ENCODE results near the gene IRAK3. TPM values are rescaled to one million over a fixed set of nuclear protein-coding genes. Genes with fewer than 3 reads are reported as not detected.

The IRAK3 gene
- total RNA-seq, 1 experiment from 2014 or later = 0.12 TPM

- no peaks in the 10 kb centered on the region for H3K9me2 ChIP-seq (ENCODE audit: insufficient read depth)
- BruUV-seq (replicated peaks) = no TSS peak
- H3K27me3 ChIP-seq (ENCODE audit: insufficient read depth, low read length) = no peaks in the 10 kb centered on the region
- H3K27ac ChIP-seq (ENCODE audit: low read depth, low read length) = no peak overlapping the region
- no peaks in the 10 kb centered on the region for H3K9me3 ChIP-seq (ENCODE audit: control insufficient read depth in 1 of 2, insufficient read depth in 1 of 2, low read depth in 1 of 2, low read length in 2 of 2)
- ChIA-PET POLR2A (interaction anchor here (1.0 kb wide), 1 partner anchor 33 kb away, joined by 3 read pairs; the partner anchor contains the start of gene HELB), RAD21 (ENCODE audit: low non-redundant PET in 1 of 2, low total read pairs in 2 of 2, uncharacterized antibody in 2 of 2, unreplicated experiment in 2 of 2) (interaction anchor here in 1 of 2 experiments (0.7 kb wide), 1 partner anchor 33 kb away, joined by 3 read pairs; the partner anchor contains the start of gene HELB), CTCF (interaction anchor here (0.8 to 2.1 kb wide), 13 partner anchors 9 to 163 kb away, joined by 3 to 16 read pairs (median 4); partner anchors contain the start of gene TMBIM4)
- intact Hi-C loops (cut with micrococcal nuclease) = loop anchor here (2.0 kb wide), 1 partner anchor 139 kb away; no protein-coding TSS in a partner anchor
- ATAC-seq (peak; percentile 90), DNase-seq (ENCODE audit: low read depth, low spot score) (peak; percentile 45)
- no peak overlapping the region for H3K4me3 ChIP-seq (replicated peaks in 1 of 2; ENCODE audit: low read depth in 1 of 2, low read length in 2 of 2)
- no peaks in the 10 kb centered on the region for H3K36me3 ChIP-seq (ENCODE audit: control insufficient read depth in 1 of 2, insufficient read depth in 2 of 2, low read length in 2 of 2)
- H3K9ac ChIP-seq (ENCODE audit: low read length) = no peak overlapping the region
- no peak overlapping the region for H2AFZ ChIP-seq (ENCODE audit: low read depth, low read length, poor library complexity, severe bottlenecking)
- no peaks in the 10 kb centered on the region for H4K20me1 ChIP-seq (ENCODE audit: insufficient read depth)
- TF ChIP-seq RAD21 (IDR thresholded peaks at IDR 0.05; ENCODE audit: low read depth) (peak; percentile 71), EZH2 (IDR thresholded peaks at IDR 0.05) (no peak), FOSL1 (IDR thresholded peaks at IDR 0.05; ENCODE audit: low read depth) (no peak)
- TF ChIP-seq, protein P1, sequence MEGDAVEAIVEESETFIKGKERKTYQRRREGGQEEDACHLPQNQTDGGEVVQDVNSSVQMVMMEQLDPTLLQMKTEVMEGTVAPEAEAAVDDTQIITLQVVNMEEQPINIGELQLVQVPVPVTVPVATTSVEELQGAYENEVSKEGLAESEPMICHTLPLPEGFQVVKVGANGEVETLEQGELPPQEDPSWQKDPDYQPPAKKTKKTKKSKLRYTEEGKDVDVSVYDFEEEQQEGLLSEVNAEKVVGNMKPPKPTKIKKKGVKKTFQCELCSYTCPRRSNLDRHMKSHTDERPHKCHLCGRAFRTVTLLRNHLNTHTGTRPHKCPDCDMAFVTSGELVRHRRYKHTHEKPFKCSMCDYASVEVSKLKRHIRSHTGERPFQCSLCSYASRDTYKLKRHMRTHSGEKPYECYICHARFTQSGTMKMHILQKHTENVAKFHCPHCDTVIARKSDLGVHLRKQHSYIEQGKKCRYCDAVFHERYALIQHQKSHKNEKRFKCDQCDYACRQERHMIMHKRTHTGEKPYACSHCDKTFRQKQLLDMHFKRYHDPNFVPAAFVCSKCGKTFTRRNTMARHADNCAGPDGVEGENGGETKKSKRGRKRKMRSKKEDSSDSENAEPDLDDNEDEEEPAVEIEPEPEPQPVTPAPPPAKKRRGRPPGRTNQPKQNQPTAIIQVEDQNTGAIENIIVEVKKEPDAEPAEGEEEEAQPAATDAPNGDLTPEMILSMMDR (IDR thresholded peaks at IDR 0.05 in 2 of 3, conservative IDR thresholded peaks at IDR 0.05 in 1 of 3; ENCODE audit: borderline replicate concordance in 1 of 3, insufficient read depth in 1 of 3, low read depth in 2 of 3, low read length in 2 of 3) = peak; percentile 66 to 86 (median 77); a peak in 5 of 6 replicates
- H3K4me2 ChIP-seq (ENCODE audit: low read length) = no peak overlapping the region
- H3K79me2 ChIP-seq (ENCODE audit: insufficient read depth, low read length) = no peaks in the 10 kb centered on the region
- H3K4me1 ChIP-seq (ENCODE audit: control insufficient read depth in 1 of 2, insufficient read depth in 2 of 2, low read length in 2 of 2) = no peaks in the 10 kb centered on the region
Measured at GRCh38 chr12:66269757-66270383, 80.9 kb downstream of the IRAK3 start.

DNA sequence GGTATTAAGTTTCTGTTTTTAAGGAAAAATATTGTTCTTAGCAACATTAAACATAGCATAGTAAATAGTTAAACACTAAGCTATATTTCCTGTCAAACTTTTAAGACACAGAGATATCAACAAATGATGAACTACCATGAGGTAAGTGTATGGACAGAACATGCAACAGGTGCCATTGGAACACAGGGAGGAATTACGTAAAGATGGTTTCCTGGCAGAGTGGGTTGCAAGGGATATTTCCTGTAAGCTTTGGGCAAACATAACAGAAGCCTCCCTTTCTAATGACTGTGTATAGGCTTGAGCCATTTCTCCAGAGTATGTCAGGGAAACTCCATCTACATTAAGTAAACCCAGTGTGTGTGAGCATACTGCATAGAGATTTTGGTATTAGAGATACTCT, 81.6 kb downstream of the IRAK3 start:
- POLR2A ChIA-PET = interaction anchor here (1.0 kb wide), 1 partner anchor 32 kb away, joined by 3 read pairs; the partner anchor contains the start of gene HELB
- no peaks in the 10 kb centered on the region for H3K27me3 ChIP-seq (ENCODE audit: insufficient read depth, low read length)
- RAD21 ChIA-PET (ENCODE audit: low non-redundant PET in 1 of 2, low total read pairs in 2 of 2, uncharacterized antibody in 2 of 2, unreplicated experiment in 2 of 2) = no interaction called here
- DNase-seq (ENCODE audit: low read depth, low spot score) (no peak), ATAC-seq (no peak)
- no peaks in the 10 kb centered on the region for H3K9me3 ChIP-seq (ENCODE audit: control insufficient read depth in 1 of 2, insufficient read depth in 1 of 2, low read depth in 1 of 2, low read length in 2 of 2)
- intact Hi-C loops (cut with micrococcal nuclease) = loop anchor here (2.0 kb wide), 1 partner anchor 138 kb away; no protein-coding TSS in a partner anchor
- H3K9me2 ChIP-seq (ENCODE audit: insufficient read depth) = no peaks in the 10 kb centered on the region
- no peak overlapping the region for H3K4me2 ChIP-seq (ENCODE audit: low read length)
- no peaks in the 10 kb centered on the region for H3K36me3 ChIP-seq (ENCODE audit: control insufficient read depth in 1 of 2, insufficient read depth in 2 of 2, low read length in 2 of 2)
- no peak overlapping the region for H2AFZ ChIP-seq (ENCODE audit: low read depth, low read length, poor library complexity, severe bottlenecking)
- CTCF ChIA-PET = interaction anchor here (0.8 to 2.1 kb wide), 8 partner anchors 8 to 163 kb away, joined by 3 to 16 read pairs (median 4); no protein-coding TSS in a partner anchor
- TF ChIP-seq MAX (IDR thresholded peaks at IDR 0.05) (no peak), CBX3 (IDR thresholded peaks at IDR 0.05; ENCODE audit: low read depth) (no peak)
- H3K4me1 ChIP-seq (ENCODE audit: control insufficient read depth in 1 of 2, insufficient read depth in 2 of 2, low read length in 2 of 2) = no peaks in the 10 kb centered on the region
- H4K20me1 ChIP-seq (ENCODE audit: insufficient read depth) = no peaks in the 10 kb centered on the region
- H3K4me3 ChIP-seq (replicated peaks in 1 of 2; ENCODE audit: low read depth in 1 of 2, low read length in 2 of 2) = no peak overlapping the region
- no peaks in the 10 kb centered on the region for H3K79me2 ChIP-seq (ENCODE audit: insufficient read depth, low read length)
- BruUV-seq (replicated peaks) = no TSS peak
- H3K9ac ChIP-seq (ENCODE audit: low read length) = no peak overlapping the region
- no peak overlapping the region for H3K27ac ChIP-seq (ENCODE audit: low read depth, low read length)
